ENCODE data around the gene RFT1.

RFT1 gene

GRCh38 chr3:53077476-53078220 is 52.6 kb downstream of the RFT1 start:
- Histone ChIP-seq H3K9me3 (no peaks in the 10 kb centered on the region), H3K4me1 (peaks cover 0 to 13% (median 5%) of the 10 kb centered on the region in 4 donors), H3K4me3 (no peak overlapping the region), H3K27ac (no peak overlapping the region), H3K36me3 (peaks cover 0 to 17% (median 8%) of the 10 kb centered on the region in 3 donors), H3K27me3 (no peaks in the 10 kb centered on the region)
- no peak for TF ChIP-seq CTCF (IDR thresholded peaks at IDR 0.05)
- peak in 1 of 2 donors; percentile 46 for DNase-seq
- intact Hi-C loops (cut with DNase I; ENCODE audit: low total_unique reads) = loop anchor here (10.0 kb wide), 1 partner anchor 223 kb away; no protein-coding TSS in a partner anchor

GRCh38 chr3:53075743-53076140 is 54.5 kb downstream of the RFT1 start:
- no peak for TF ChIP-seq CTCF (IDR thresholded peaks at IDR 0.05)
- no peak overlapping the region for H3K4me3 ChIP-seq
- intact Hi-C loops (cut with DNase I; ENCODE audit: low total_unique reads) = loop anchor here (10.0 kb wide), 1 partner anchor 221 kb away; no protein-coding TSS in a partner anchor
- H3K27me3 ChIP-seq = no peaks in the 10 kb centered on the region
- peaks cover 0 to 17% (median 8%) of the 10 kb centered on the region in 3 donors for H3K36me3 ChIP-seq
- no peak overlapping the region for H3K27ac ChIP-seq
- H3K4me1 ChIP-seq = peaks cover 0 to 23% (median 13%) of the 10 kb centered on the region in 4 donors
- peak in 1 of 2 donors; percentile 47 for DNase-seq
- H3K9me3 ChIP-seq = no peaks in the 10 kb centered on the region

GRCh38 chr3:53074761-53075742 is 55.2 kb downstream of the RFT1 start:
- intact Hi-C loops (cut with DNase I; ENCODE audit: low total_unique reads) = loop anchor here (5.0 to 10.0 kb wide), 2 partner anchors 138 to 220 kb away; no protein-coding TSS in a partner anchor
- H3K27ac ChIP-seq = no peak overlapping the region
- no peak for TF ChIP-seq CTCF (IDR thresholded peaks at IDR 0.05)
- peak in 1 of 2 donors; percentile 48 for DNase-seq
- H3K27me3 ChIP-seq = no peaks in the 10 kb centered on the region
- H3K4me3 ChIP-seq = no peak overlapping the region
- peaks cover 0 to 23% (median 13%) of the 10 kb centered on the region in 4 donors for H3K4me1 ChIP-seq
- peaks cover 0 to 17% (median 8%) of the 10 kb centered on the region in 3 donors for H3K36me3 ChIP-seq
- H3K9me3 ChIP-seq = no peaks in the 10 kb centered on the region

DNA sequence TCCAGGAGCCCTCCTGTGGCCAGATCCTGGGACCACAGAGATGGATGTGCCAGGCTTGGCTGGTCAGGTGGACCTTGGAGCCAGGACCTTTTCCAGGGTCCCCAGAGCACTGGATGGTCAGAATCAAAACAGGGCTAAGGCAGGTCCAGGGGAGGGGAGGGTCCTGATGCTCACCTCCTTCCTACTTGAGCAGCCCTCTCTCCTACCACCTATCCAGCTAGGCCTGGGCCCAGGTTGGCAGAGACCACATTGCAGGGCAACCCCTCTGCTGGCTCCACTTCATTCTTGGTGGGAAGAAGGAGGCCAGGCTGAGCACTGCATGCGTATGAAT is 55.9 kb downstream of the RFT1 start:
- peaks cover 0 to 23% (median 13%) of the 10 kb centered on the region in 4 donors for H3K4me1 ChIP-seq
- intact Hi-C loops (cut with DNase I; ENCODE audit: low total_unique reads) = loop anchor here (5.0 to 10.0 kb wide), 2 partner anchors 137 to 220 kb away; no protein-coding TSS in a partner anchor
- H3K27ac ChIP-seq = peak overlapping the region in 1 of 2 donors; percentile 86
- H3K27me3 ChIP-seq = no peaks in the 10 kb centered on the region
- H3K4me3 ChIP-seq = no peak overlapping the region
- H3K36me3 ChIP-seq = peaks cover 0 to 15% (median 8%) of the 10 kb centered on the region in 3 donors
- peak in 1 of 2 donors; percentile 35 for DNase-seq
- H3K9me3 ChIP-seq = no peaks in the 10 kb centered on the region
- TF ChIP-seq CTCF (IDR thresholded peaks at IDR 0.05) = no peak
